HG02870 (cell line): Measurements from ENCODE around the gene DOCK7.

Experiments used
- ATAC-seq: cut with Tn5 transposase; IDR thresholded peaks from one replicate; pipeline ENCODE4 v1.9.1; 2021; ENCODE audit warnings: mild to moderate bottlenecking, moderate library complexity; ENCODE audit not compliant: unreplicated experiment

DOCK7 gene

GRCh38 chr1:62476525-62477219, 211.5 kb downstream of the DOCK7 start:
- ATAC-seq, result no peak

DNA sequence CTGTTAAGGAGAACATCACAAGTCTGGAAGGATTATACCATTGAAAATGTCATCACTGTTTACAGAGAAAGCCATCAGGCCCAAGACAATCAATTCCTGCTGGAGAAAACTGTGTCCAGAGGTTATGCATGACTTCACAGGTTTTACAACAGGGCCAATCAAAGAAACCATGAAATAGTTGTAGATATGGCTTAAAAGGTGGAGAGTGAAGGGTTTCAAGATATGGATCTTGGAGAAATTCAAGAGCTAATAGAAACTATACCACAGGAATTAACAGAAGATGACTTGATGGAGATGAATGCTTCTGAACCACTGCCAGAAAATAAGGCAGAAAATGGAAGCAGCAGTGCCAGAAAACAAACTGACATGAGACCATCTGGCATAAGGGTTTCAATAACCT, 221.1 kb downstream of the DOCK7 start:
- no peak for ATAC-seq

- ATAC-seq, result no peak
Observed at GRCh38 chr1:62462370-62462769, 225.8 kb downstream of the DOCK7 start.

GRCh38 chr1:62457955-62458354, 230.2 kb downstream of the DOCK7 start:
- ATAC-seq, result no peak

DNA sequence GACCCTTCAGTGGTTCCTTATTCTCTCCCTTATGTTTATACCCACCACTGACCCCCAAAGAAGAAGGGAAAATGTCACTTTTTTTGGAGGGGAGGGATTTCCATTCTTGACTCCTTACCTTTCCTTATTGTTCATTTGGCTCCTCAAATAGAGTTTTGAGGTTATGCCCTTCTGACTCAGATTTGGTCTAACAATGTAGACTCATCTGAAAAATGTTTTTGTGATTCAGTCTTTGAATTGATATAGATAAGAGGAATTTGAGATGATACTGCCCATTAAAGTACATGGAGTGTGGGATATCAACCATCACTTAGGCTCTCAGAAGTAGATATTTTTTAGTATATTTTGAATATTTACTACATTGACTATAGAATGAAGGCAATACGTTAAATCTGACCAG, 235.2 kb downstream of the DOCK7 start:
- ATAC-seq, result no peak

DNA sequence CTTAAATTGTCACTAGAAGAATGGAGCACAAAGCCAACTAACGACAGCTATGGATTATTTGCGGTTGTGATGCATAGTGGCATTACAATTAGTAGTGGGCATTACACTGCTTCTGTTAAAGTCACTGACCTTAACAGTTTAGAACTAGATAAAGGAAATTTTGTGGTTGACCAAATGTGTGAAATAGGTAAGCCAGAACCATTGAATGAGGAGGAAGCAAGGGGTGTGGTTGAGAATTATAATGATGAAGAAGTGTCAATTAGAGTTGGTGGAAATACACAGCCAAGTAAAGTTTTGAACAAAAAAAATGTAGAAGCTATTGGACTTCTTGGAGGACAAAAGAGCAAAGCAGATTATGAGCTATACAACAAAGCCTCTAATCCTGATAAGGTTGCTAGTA, 237.9 kb downstream of the DOCK7 start:
- ATAC-seq, result no peak

- peak; percentile 66 for ATAC-seq
Observed at GRCh38 chr1:62448221-62448933, 239.8 kb downstream of the DOCK7 start.

DNA sequence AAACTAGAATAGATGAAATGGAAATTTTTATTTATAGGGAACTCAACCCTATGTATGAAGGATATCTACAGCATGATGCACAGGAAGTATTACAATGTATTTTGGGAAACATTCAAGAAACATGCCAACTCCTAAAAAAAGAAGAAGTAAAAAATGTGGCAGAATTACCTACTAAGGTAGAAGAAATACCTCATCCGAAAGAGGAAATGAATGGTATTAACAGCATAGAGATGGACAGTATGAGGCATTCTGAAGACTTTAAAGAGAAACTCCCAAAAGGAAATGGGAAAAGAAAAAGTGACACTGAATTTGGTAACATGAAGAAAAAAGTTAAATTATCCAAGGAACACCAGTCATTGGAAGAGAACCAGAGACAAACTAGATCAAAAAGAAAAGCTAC, 243.5 kb downstream of the DOCK7 start:
- no peak for ATAC-seq

DNA sequence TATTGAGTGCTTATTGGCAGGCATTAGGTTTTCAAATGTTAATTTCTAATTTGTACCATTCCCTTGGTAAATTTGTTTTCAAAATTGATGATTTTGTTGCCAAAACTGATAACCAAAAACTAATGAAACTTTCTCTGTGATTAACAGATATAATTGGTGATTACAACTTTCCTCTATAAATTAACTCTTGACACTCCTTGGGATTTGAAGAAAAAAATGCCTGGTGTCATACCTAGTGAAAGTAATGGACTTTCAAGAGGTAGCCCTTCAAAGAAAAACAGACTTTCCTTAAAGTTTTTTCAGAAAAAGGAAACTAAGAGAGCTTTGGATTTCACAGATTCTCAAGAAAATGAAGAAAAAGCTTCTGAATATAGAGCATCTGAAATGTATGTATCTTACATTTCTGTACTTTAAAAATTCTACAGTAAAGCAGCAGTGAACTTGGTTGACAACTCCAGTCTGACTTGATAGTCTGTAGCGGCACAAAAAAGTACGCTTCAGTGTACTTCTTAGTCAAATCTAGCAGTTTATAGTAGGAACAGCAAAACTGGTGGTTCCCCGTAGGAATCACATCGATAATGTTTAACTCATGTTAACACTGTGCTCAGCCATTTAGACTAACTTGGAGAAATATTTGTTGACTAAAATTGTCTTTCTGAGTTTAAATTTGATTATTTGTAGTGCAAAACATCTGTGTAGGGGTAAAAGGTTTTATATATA, 248.4 kb downstream of the DOCK7 start:
- ATAC-seq, result peak; percentile 26

- ATAC-seq, result no peak
Observed at GRCh38 chr1:62438163-62438562, 250.0 kb downstream of the DOCK7 start.

DNA sequence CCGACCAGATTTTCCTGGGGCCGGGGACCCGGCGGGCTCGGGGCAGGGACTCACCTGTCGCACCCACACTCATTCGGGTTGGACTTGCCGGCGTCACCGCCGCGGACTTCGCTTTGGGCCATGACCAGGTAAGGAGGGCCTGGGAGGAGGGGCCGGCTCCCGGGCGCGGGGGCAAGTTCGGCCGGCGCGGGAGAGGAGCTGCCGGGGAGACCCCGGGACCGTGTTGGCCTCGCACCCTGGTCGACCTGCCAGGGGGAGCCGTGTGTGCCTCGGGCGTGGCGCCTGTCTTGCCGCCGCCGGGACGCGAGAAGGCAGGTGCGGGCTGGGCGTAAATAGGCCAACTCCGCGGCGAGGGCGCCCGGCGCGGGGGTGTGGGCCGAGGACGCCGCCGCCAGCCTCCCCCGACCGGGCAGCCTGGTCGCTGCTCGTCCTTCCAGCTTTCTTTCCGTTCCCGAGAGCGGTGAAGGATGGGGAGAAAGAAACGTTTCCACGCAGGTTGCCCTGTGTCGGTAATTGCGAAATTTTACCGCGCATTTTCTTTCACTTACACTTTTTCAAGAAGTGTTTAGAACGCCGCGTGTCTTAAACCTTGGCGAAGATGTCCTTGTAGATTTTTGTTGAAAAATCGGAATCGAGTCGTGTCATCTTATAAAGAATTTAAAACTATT, 250.8 kb downstream of the DOCK7 start:
- ATAC-seq, result no peak

GRCh38 chr1:62436466-62437272, 251.5 kb downstream of the DOCK7 start, which contains the start of gene USP1:
Gene USP1, plus strand, starts transcription at chr1:62437049. Its CDS starts 2,819 bp downstream, at chr1:62439868.
- peak; percentile 77 for ATAC-seq

DNA sequence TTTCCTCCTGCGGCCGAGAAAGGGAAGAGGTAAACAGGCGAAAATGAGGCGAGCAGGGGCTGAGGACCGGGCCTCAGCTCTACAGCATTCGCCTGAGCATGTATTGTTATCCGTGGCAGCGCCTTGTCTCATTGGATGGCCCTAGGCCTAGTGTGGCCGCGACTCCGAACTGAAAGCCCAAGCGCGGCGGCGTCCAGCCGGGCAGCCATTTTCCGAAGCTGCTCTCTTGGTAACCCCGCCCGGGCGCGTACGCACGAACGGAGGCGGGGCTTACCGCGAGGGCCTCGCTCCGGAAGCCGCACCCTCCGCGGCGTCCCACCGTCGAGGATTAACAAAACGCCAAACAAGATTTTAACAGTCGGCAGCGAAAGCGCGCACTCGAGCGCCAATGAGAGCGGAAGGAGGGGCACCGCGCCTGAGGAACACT, 252.1 kb downstream of the DOCK7 start:
- ATAC-seq, result no peak

DNA sequence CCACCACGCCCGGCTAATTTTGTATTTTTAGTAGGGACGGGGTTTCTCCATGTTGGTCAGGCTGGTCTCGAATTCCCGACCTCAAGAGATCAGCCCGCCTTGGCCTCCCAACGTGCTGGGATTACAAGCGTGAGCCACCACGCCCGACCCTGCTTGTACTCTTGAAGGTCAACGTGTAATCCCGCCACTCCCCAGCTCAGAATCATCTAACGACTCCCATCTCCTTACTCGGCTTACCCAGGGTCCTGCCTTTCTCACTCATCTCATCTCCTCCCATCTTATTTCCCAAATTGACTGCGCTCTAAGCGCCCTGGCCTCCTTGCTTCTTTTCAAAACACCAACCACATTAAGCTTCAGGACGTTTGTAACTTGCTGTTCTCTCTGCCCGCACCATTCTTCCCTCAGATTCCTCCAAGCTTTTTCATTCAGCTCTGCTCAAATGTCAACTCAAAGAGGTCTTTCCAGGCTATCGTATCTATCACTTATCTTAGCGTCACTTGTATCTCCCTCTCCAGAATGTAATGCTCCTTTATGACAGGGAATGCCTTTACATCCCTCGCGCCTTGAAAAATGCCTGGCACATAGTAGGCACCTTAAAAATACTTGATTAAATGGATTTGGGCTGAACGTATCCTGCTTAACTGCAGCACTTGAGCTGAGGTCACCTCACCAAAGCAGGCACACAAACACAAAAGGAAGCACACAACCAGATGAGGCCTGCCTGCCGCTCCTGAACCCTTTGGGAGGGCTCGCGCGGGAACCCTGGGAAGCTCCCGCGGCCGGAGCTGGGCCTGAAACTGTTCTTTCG, 252.8 kb downstream of the DOCK7 start:
- no peak for ATAC-seq

- no peak for ATAC-seq
Observed at GRCh38 chr1:62434618-62435001, 253.6 kb downstream of the DOCK7 start.

DNA sequence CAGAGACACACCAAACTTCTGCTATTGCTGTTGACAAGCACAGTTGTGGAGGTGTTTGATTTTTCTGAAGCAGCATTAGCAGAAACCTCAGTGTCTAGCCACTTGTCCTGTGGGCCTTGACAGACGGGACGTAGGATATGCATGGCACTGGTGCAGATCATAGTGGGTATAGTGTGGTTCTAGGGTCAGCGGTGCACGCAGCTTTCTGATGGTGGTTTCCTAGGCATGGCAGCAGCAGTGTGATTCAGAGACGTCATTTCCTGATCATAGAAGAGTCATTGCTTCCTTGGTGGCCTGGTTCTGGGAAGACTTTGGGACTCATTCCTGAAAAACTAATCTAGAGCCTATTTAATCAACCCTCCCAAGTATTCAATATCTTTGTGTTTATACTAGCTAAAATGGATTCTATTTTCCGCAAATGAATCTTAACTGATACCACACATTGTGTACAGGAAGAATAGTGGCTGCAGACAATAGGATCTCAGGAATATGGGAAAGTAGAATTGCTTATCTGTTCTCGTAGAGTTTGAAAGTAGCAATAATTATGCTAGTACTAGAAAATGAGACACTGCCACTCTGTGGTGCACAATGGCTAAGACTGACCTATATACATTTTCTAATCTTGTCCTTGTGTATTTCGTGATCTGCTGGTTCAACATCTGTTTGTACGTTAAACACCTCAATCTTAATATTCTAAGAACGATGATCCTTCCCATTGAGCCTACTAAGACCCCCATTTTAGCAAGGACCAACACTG, 254.1 kb downstream of the DOCK7 start:
- no peak for ATAC-seq

DNA sequence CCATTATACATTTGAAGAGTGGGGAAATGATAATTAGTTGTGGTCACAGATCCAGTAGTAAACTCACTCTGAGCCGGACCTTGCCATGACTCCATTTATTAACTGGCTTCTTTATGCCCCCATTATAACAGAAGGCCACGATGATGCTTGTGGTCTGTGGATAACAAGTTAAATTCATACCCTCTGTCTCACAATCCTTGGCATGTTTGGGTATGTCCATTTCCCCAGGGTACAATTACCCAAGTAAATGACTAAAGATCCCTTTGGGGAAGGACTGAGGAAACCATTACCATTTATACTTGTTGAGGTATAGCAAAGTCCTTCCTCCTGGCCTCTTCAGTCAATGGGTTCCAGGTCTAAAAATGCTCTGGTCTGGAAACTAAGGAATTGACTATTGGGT, 258.6 kb downstream of the DOCK7 start:
- ATAC-seq, result no peak

GRCh38 chr1:62428351-62428750, 259.8 kb downstream of the DOCK7 start:
- no peak for ATAC-seq

DNA sequence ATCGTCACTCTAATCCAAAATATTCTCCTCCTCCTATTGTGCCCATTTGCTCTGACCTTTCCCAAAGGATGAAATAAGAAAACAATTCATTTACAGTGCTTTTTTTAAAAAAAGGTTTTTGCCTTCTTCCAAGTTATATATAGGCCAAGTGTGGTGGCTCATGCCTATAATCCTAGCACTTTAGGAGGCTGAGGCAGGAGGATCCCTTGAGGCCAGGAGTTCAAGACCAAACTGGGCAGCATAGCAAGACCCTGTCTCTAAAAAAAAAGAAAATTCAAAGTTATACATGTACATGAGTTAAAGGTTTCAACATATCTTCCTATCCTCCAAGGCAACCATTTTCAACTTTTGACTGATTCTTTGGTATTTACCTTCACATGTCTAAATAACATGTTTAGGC, 261.4 kb downstream of the DOCK7 start:
- no peak for ATAC-seq
